Fibroblast of lung (primary cell): ENCODE measurements around the gene RFFL.

ENCODE experiments used
- EZH2 ChIP-seq: IDR thresholded peaks from 2 replicates; pipeline ENCODE4 v1.5.1; 2012; ENCODE audit warnings: low read length, control low read depth, mild to moderate bottlenecking; ENCODE audit errors: missing control alignments
- TF ChIP-seq, protein P1 (sequence below), 2 donors: IDR thresholded peaks in 1 of 2; conservative IDR thresholded peaks in 1 of 2; 1 replicate in 1 of 2; 2 replicates in 1 of 2; pipeline ENCODE4 v1.5.1; 2011 to 2012; ENCODE audit warnings: low read length in 2 of 2, control low read depth in 1 of 2, inconsistent platforms in 1 of 2, low read depth in 1 of 2, mild to moderate bottlenecking in 1 of 2

DNA sequence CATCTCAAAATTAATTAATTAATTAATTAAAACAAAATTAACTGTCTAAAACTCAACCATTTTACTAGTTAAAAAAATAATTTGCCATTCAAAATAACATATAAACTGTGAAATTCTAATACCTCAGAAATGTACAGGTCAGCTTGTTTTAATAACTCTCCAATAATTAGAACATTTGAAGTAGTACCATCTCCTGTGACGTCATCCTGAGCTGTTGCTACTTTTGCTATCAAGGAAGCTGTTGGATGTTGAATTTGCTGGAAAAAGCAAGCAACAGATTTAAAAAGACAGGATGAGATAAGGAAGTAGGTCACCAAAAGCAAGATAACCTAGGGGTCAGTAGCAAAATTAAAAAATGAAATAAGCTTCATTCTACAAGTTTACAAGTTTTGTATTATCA lies 105.1 kb downstream of the RFFL start:
- TF ChIP-seq, protein P1, sequence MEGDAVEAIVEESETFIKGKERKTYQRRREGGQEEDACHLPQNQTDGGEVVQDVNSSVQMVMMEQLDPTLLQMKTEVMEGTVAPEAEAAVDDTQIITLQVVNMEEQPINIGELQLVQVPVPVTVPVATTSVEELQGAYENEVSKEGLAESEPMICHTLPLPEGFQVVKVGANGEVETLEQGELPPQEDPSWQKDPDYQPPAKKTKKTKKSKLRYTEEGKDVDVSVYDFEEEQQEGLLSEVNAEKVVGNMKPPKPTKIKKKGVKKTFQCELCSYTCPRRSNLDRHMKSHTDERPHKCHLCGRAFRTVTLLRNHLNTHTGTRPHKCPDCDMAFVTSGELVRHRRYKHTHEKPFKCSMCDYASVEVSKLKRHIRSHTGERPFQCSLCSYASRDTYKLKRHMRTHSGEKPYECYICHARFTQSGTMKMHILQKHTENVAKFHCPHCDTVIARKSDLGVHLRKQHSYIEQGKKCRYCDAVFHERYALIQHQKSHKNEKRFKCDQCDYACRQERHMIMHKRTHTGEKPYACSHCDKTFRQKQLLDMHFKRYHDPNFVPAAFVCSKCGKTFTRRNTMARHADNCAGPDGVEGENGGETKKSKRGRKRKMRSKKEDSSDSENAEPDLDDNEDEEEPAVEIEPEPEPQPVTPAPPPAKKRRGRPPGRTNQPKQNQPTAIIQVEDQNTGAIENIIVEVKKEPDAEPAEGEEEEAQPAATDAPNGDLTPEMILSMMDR (conservative IDR thresholded peaks at IDR 0.05 in 1 of 2, IDR thresholded peaks at IDR 0.05 in 1 of 2; ENCODE audit: low read depth in 1 of 2, low read length in 2 of 2): no peak
- no peak for TF ChIP-seq EZH2
